ELF-1 (cell line): ENCODE data around the gene GRIP1.

Source experiments
- DNase-seq: peaks from one replicate; pipeline ENCODE4 v3.0.0-alpha.2; 2016; ENCODE audit warnings: low read depth, low spot score

Gene GRIP1

DNA sequence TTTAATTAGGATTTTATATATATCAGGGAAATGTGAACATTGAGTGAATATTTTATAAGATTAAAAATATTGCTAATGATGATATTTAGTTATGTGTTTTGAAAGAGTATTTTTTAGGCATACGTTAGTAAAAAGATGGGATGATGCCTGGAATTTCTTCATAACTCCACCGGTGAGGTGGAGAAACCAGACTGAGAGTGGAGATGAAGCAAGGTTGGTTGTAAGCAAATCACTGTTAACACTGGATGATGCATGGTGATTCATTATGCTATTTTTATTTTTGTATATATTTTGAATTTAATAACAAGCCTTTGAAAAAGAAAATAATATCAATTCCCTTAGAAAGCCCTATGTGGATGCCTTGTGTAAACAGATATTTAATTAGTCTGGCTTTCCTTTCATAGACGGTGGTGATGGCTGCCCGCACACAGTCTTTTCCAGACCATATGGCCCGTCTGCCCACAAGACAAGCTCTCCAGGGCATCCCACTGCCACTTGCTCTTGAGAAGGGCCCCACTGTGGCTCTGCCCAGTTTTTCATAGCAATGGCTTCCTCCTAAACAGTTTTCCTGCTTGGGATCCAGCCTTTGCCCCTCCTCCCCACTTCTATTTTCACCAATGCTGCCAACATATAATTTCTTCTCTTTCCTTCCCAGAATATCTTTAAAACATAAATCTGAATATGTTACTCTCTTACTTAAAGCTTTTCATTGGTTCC, 281.1 kb downstream of the GRIP1 start:
- DNase-seq, result no peak

DNA sequence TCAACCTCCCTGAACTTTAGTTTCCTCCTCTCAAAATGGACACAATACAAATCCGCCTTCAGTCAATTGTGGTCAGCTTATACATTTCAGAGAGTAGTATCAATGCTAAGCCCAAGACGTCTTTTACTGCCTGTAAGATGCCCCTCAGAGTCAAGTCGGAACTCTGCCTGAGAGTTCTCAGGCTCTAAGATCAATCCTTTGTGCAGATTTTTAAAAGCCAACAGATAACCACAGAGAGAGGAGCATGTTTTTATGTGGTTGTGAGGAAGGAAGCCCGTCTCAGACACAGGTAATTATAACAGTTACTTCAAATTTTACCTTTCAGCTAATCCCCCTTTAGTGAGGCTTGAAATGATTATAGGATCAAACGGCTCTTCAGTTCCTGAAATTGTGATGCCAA, 285.0 kb downstream of the GRIP1 start:
- no peak for DNase-seq

DNA sequence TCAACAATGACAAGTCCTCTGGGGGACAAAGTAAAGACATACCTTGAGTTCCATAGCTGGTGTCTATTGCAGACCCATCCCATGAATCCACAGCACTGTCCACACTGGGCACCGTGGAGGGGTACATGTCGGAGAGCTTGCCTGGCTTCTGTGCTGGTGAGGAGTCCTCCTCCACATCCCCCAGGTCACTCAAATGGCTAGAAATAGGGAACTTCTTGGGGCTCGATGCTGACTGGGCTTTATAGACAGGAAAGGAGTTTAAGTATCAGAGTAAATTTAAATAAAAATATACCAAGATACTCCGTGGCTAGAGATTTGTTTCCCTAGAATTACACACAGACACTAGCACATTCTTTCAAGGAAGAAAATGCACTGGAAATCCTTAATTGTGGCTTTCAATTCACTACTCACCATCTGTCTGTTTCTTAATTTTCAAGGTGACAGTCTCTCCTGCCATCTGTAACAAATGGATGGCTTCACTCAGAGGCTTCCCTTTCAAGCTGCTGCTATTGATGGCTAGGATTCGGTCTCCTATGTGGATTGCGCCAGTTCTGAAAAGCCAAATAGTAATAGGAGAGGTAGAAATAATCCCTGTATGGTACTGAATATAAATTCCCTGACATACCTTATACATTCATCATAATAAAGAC, 286.5 kb downstream of the GRIP1 start:
- no peak for DNase-seq

DNA sequence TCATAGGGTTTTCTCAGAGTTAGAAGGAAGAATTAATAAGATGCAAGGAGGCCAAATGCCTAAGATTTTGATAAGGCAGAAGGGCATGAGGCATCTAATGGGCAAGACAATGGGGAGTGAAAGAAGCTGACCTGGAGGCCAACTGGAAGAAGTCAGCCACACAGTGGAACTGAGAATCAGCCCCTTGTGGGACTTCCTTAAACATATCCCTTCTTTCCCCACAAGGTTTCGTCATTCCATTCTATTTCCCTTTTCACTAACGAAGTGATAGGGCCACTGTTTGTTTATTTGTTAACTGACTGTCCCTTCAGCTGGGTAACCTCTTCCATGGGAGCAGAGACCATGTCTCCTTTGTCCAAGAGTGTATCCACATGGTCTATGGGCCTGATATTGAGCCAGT, 290.4 kb downstream of the GRIP1 start:
- no peak for DNase-seq

DNA sequence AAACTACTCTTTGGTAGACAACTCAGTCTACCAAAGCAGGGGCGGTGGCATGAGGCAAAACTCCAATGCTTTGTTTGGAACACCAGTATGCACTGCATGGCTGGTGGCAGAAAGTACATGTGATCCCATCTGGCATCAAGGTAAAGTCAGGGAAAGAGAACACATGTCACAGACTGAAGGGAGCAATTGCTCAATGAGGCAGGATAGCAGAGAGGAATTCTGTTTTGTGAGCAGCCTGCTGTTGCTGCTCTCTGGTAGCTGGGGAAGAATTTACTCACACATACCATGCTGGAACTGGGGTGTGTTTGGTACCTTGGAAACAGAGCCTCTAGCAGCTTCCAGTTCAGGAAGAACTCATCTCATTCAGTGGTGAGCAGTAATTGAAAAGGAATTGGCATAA, 291.8 kb downstream of the GRIP1 start:
- DNase-seq, result no peak

DNA sequence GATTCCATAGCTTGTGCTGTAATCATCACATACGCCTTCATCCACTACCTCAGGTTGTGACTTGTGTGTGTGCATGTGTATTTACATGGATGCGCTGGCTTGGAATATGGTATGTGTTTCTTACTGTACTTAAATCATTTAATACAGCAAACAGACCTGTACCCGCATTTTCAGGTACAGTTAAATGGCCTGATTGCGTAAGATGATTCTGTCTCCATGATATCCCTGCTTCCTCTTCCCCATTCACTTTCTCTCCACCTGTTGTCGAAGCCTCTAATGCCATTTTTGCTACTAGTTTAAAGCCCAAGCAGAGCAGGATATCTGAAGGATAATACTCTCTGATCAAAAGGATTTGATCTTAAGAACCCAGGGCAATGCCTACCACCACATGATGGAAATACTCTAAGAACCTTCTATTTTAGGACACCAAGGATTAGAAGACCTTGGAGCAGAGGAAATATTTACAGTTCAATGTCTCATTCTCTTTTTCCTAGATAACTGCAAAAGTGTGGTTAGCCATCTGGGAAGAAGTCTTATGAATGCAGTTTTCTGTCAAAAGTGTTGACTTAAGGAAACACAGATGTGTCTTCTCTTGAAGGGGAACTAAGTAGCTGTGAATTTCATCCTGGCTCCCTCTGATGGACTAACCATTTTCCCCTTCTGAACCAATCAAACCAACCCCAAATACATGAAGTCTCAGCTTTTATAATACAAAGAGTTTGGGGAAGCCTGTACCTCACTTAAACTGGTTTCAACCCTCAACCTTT, 297.9 kb downstream of the GRIP1 start:
- no peak for DNase-seq

DNA sequence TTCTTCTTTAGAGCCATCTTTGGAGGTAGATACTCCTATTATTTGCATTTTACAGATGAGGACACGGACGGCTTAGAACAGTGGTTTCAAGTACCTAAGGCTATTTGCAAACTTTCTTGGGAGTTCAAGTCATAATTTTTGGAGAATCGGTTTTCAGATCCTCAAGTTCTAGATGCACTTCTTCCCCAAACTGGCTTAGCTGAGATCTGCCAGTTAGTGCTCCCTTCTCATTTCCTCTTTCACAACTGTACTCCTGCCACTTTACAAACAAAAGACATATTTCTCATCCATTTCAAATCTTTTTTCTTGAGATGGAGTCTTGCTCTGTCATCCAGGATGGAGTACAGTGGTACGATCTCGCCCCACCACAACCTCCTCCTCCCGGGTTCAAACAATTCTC, 299.3 kb downstream of the GRIP1 start:
- no peak for DNase-seq

DNA sequence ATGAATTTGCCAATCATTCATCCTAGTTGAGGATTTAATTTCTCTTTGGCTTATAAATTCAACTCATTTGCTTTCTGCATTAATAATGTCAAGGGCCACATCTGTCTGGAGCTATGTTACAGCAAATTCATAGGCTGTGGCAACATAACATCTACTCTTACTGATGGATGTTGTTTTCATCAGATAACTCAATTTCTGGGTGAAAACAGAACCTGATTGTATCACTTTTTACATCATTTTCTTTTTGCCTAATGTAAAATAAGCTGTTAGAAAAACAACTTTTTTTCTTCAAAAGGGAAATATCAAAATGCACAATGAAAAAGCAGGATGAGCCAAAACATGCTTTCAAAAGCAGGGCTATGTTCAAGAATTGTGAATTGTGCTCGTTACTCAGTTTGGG, 303.3 kb downstream of the GRIP1 start:
- DNase-seq, result no peak

DNA sequence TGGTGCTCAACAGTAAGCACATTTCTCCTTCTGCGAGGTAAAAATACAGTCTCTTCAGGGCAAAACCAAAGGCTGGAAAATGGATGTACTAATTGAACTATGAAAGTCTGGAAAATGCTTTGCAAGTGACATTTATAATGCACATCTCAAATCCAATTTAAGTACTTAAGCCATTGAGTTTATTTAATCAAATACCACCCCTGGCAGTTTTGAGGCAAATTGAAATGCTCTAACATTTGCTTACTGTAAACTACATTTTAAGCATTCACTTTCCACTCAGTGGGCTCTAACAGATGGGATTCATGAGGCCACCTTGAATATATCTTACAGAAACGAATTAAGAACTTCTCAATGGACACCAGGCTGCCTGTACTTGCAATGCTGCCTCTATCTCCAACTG, 306.9 kb downstream of the GRIP1 start:
- DNase-seq, result no peak

DNA sequence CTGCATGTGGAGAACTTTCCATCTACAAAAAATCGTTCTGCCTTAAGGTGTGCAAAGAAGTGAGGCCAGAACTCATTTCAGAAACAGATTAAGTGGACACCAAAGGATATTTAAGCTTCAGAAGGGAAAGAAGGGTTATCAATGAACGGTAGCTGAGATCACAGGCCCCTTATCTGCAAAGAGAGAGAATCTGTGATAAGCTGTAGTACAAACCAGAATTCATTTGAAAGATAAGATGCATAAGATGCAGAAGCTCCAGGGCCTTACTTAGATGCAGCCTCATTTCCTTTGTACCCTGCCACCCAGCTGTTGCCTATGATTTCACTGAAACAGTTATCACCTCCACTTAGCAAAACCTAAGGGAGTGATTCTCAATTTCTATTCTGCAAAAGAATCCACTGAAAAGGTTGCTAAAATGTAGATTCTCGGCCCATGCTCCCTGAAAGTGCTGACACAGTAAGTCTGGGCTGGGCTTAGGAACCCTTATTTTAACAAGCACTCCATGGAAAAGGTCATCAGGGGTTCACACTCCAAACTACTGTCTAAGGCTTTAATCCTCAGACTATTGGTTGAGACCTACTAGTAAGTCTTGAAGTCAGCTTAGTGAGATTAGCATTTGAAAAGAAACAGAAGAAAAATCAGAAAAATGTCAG, 311.7 kb downstream of the GRIP1 start:
- no peak for DNase-seq

DNA sequence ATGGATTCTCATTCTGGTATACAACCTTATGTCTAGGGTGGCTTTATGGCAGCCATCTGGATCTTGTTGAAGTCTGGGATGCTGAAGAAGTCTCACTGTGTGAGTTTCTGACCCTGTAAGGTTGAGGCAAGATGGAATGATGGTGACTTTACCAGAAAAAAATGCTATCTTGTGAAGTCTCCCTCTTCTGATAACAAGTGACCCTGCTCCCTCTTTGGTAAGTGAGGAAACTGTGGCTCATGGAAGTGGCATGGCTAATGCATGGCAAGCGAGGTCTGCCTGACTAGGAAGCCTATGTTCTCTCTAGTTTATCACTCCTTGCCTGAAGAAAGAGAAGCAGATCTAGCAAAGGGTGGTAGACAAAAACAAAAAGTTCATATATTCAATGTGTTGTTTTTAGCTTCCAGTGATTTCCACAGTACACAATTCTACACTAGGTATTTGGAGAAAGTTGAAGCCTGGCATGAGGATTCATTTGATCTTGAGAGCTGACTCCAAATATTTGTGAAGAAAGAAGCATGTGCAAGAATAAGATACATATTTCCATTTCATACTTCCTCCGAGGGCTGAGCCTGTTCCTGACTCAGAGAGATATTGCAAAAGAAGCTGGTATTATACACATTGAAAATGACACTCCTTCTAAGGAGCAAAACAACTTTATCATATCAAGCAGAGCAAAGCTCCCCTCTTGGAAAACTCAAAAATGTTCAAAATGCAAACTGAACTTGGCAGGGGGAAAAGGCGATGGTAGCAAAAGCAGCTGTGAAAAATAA, 313.0 kb downstream of the GRIP1 start:
- DNase-seq, result no peak

DNA sequence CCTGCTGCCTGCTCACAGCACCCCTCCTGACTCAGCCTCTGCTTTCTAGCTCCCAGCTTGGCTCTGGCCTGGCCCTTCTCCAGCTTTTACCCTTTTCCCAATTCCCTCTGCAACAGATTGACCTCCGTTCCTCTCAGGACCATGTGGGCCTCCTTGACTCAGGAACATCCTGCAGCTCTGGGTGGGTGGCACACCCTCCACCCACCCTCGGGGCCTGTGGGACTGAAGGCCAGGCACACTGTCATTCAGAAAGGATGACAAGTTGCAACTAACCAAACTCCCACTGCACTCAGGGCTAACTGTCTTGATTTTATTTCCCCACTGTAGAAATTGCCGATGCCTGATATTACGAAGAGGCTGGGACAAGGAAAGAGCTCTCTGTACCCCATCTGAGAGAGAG, 317.2 kb downstream of the GRIP1 start:
- no peak for DNase-seq

DNA sequence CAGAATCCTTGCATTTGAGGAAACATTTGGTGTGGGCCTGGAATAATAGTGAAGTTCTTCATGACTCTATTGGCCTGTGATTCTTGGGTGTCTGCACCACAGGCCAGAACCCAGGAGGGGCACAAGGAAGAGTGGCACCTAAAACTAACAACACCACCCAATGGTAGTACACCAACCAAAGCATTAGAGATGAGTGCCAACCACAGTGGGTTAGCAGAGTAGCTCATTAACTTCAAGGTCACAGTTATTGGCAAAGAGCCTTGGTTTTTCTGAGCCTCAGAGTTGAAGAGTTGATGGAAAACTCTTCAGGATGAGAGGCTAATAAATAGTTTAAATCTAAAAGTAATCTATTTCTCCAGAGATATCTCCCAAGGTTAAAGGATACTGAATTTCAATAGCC, 319.6 kb downstream of the GRIP1 start:
- no peak for DNase-seq

DNA sequence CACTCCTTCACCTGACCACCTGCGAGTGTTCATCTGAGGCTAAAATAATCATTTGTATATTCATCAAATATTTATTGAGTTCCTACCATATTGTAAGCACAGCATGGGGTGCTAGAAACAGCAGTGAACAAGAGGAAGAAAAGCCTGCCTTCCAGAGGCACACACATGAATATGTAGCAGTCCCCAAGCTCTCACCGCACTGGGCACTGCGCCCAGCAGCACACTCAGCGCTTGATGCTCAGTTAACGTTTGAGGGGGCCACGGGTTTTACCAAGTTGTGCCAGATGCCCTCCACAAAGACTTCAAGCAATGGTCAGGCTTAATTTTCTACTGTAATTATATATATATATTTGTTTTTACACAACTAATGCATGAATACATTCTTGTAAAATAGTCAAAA, 324.6 kb downstream of the GRIP1 start:
- DNase-seq, result no peak

DNA sequence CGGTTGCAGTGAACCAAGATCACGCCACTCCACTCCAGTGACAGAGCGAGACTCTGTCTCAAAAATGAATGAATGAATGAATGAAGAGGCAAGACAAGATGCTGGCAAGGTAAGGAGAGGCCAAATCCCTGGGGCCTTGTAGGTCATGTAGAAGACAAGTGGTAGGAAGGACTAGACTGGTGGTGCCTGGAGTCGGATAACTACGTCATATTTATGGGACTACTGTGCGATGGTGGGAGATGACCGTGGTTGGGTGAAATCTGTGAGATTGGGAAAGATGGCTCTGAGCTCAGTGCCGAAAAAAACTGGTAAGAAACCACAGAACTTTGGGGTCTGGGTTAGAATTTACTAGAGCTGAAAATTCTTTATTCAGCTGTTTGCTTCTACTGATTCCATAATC, 326.0 kb downstream of the GRIP1 start:
- no peak for DNase-seq

DNA sequence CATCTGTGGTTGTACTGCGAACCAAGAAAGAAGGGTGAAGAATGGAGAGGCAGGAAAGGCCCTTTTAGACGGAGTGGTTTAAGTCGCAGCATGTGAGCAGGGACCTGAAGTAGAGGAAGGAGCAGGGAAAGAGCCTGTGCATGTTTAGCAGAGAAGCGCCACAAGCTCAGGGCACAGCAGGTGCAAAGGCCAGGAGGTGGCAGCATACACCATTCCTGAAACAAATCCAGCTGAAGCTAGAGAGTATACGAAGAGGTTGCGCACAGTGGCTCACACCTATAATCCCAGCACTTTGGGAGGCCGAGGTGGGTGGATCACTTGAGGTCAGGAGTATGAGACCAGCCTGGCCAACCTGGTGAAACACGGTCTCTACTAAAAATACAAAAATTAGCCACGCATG, 326.7 kb downstream of the GRIP1 start:
- DNase-seq, result peak; percentile 82

DNA sequence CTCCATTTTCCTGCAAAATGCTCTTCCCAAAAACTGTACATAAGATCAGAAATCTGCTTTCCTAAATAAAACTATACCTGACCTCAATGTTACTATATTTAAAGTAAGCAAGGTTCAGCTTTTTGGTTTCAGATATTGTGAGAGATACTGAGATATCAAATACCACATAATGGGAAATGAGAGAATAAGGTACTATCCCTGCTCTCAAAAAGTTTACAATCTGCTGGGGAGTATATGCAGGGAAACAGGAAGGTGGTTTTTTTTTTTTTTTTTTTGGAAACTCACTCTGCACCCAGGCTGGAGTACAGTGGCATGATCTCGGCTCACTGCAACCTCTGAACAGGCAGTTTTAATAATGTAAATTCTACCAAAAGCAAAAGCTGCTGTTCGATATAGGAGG, 327.6 kb downstream of the GRIP1 start:
- no peak for DNase-seq

DNA sequence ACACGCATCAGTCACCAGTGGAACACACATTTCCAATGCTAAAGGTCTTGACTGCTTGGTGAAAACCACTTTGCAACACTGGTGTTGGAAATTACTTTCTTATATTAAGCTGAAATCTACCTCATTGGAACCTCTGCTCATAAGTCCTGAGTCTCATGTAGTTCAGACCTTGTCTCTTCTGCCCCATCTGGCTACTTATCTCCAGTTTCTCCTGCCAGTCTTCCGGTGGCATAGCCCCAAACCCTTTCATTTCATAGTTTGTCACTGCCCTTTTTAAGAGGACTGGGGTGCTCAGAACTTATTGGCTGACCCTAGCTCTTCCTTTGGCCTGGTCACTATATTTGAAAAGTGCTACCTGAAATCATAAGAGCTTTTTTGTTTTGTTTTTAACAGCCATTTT, 332.9 kb downstream of the GRIP1 start:
- no peak for DNase-seq

DNA sequence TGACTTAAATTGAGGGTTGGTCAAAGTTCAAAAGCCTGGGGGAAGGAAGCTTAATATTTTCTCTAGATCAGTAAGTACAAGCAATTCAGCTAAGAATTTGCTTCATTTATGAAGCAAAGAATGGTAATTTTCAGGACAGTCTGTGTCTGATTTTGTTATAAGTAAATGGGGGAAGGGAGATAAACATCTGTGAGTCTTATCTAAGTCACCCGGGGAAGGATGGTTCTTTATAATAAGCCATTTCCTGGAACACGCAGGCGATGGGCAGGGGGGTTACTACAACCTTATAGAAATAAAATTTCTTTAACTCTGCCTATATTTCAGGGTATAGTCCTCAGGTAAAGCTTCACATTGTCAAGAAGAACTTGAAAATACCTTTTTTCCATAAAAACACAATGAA, 333.7 kb downstream of the GRIP1 start:
- DNase-seq, result no peak

DNA sequence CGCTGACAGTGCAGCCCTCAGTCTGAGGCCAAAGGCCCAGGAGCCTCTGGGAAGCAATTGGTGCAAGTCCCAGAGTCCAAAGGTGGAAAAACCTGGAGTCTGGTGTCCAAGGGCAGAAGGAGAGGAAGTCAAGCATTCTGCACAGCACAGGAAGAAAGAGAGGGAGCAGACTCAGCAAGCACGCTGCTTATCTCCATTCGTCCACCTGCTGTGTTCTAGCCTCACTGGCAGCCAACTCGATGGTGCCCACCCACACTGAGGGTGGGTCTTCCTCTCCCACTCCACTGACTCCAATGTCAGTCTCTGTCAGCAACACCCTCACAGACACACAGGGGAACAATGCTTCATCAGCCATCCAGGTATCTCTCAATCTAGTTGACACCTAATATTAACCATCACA, 337.8 kb downstream of the GRIP1 start:
- no peak for DNase-seq

DNA sequence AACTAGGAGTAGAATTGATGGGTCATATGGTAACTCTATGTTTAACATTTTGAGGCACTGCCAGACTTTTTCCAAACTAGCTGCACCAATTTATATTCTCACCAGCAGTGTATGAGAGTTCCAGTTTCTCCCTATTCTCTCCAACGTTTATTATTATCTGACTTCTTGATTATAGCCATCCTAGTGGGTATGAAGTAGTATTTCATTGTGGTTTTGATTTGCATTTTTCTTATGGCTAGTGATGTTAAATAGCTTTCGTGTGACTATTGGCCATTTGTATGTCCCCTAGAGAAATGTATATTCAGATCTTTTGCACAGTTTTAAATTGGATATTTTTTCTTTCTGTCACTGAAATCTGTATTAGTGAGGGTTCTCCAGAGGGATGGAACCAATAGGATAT, 338.7 kb downstream of the GRIP1 start:
- DNase-seq, result no peak
